ENCODE results near the gene ZNF267. TPM values are rescaled to one million over a fixed set of nuclear protein-coding genes. Genes with fewer than 3 reads are reported as not detected.
"Not testable (repeated sequence)": the region's sequence is repeated elsewhere in the genome, so short reads cannot be mapped to it uniquely, and the experiment has no call there.

The ZNF267 gene
- total RNA-seq, 1 experiment from 2014 or later: 5.4 TPM

- not testable (repeated sequence) for H3K9me3 ChIP-seq, H3K4me3 ChIP-seq, H3K27me3 ChIP-seq, DNase-seq, H3K36me3 ChIP-seq
Observed at GRCh38 chr16:31951806-31952205, 78.2 kb downstream of the ZNF267 start.

- H3K36me3 ChIP-seq, H3K4me3 ChIP-seq, H3K27me3 ChIP-seq, DNase-seq, H3K9me3 ChIP-seq: not testable (repeated sequence)
Observed at GRCh38 chr16:31952206-31952605, 78.6 kb downstream of the ZNF267 start.

- H3K36me3 ChIP-seq, H3K4me3 ChIP-seq, H3K27me3 ChIP-seq, H3K9me3 ChIP-seq, DNase-seq: not testable (repeated sequence)
Observed at GRCh38 chr16:31956221-31956620, 82.6 kb downstream of the ZNF267 start.

GRCh38 chr16:31960186-31960910 is 86.7 kb downstream of the ZNF267 start:
- H3K27me3 ChIP-seq, H3K4me3 ChIP-seq, DNase-seq, H3K9me3 ChIP-seq, H3K36me3 ChIP-seq: not testable (repeated sequence)

Measured in MG63 (cell line).